B cell (primary cell): Measurements from ENCODE around the gene OR5B12. TPM values are rescaled to one million over a fixed set of nuclear protein-coding genes. Genes with fewer than 3 reads are reported as not detected.

Experiments used
- ATAC-seq: fragments of 200-7000 bp; cut with Tn5 transposase; one replicate; pipeline ENCODE4 v1.10.0; 2021; ENCODE audit warnings: low read depth, mild to moderate bottlenecking, moderate number of reproducible peaks, moderate library complexity
- CTCF ChIA-PET: fragments of 350-600 bp; sonication (Branson Sonifier 250); formaldehyde crosslinking; loops from one replicate; lab custom pipeline; 2021; ENCODE audit warnings: antibody characterized with exemption, inconsistent platforms; lab: Charles Lee
- POLR2A ChIA-PET: fragments of 350-600 bp; sonication (Branson Sonifier 250); formaldehyde crosslinking; loops from one replicate; lab custom pipeline; 2021; ENCODE audit warnings: antibody characterized with exemption; lab: Charles Lee
- DNase-seq: peaks from one replicate; pipeline ENCODE4 v3.0.0; 2013
- H2AFZ ChIP-seq: 2 replicates; pipeline ENCODE4 v1.6.1; 2012; ENCODE audit warnings: mild to moderate bottlenecking, low read depth, low read length; ENCODE audit not compliant: insufficient read depth, poor library complexity, severe bottlenecking
- H3K27ac ChIP-seq, 2 donors: 1 replicate in 1 of 2; 2 replicates in 1 of 2; pipeline ENCODE4 v1.5.1; 2012 to 2013; ENCODE audit warnings: low read length in 2 of 2, mild to moderate bottlenecking in 2 of 2, moderate library complexity in 1 of 2
- H3K27me3 ChIP-seq, 4 experiments: fragments of 200-600 bp in 1 of 4; sonication (generic) in 1 of 4; replicated peaks in 1 of 4; 1 replicate in 2 of 4; 2 replicates in 2 of 4; pipeline versions ENCODE4 v1.6.1 to v1.7.0; 2013 to 2016; ENCODE audit warnings: low read length in 3 of 4, mild to moderate bottlenecking in 2 of 4, mixed read lengths in 1 of 4, moderate library complexity in 1 of 4; ENCODE audit not compliant: insufficient read depth in 4 of 4, control insufficient read depth in 3 of 4; ENCODE audit errors: control extremely low read depth in 1 of 4
- H3K36me3 ChIP-seq, 2 experiments: replicated peaks in 1 of 2; 1 replicate in 1 of 2; 2 replicates in 1 of 2; pipeline versions ENCODE4 v1.6.1 to v1.7.1; 2013; ENCODE audit warnings: low read length in 1 of 2; ENCODE audit not compliant: insufficient read depth in 2 of 2, control insufficient read depth in 1 of 2; ENCODE audit errors: control extremely low read depth in 1 of 2, extremely low read depth in 1 of 2
- H3K4me1 ChIP-seq, 2 donors: fragments of 200-600 bp in 1 of 2; sonication (generic) in 1 of 2; 1 replicate in 1 of 2; 2 replicates in 1 of 2; pipeline versions ENCODE4 v1.5.1 to v1.6.1; 2013 to 2017; ENCODE audit warnings: low read length in 2 of 2; ENCODE audit not compliant: control insufficient read depth in 2 of 2, insufficient read depth in 2 of 2
- H3K4me2 ChIP-seq: replicated peaks from 2 replicates; pipeline ENCODE3; 2012; ENCODE audit warnings: mild to moderate bottlenecking, low read depth, low read length; ENCODE audit not compliant: poor library complexity, severe bottlenecking
- H3K4me3 ChIP-seq, 5 experiments: fragments of 200-600 bp in 1 of 5; sonication (generic) in 1 of 5; 1 replicate in 3 of 5; 2 replicates in 2 of 5; pipeline versions ENCODE4 v1.5.1 to v1.7.0; 2011 to 2016; ENCODE audit warnings: low read length in 4 of 5, mild to moderate bottlenecking in 4 of 5, low read depth in 2 of 5, control low read depth in 1 of 5, moderate library complexity in 1 of 5; ENCODE audit not compliant: insufficient read depth in 1 of 5; ENCODE audit errors: control extremely low read depth in 1 of 5, extremely low read depth in 1 of 5
- H3K79me2 ChIP-seq: fragments of 200-600 bp; sonication (generic); one replicate; pipeline ENCODE4 v1.6.0; 2016; ENCODE audit warnings: low read length; ENCODE audit not compliant: control insufficient read depth, insufficient read depth
- H3K9ac ChIP-seq: fragments of 200-600 bp; sonication (generic); 2 replicates; pipeline ENCODE4 v1.6.1; 2017; ENCODE audit warnings: mild to moderate bottlenecking, low read length, moderate library complexity
- H3K9me3 ChIP-seq, 3 donors: one replicate each; pipeline versions ENCODE4 v1.6.1 to v1.7.1; 2013; ENCODE audit warnings: low read length in 2 of 3; ENCODE audit not compliant: control insufficient read depth in 2 of 3, insufficient read depth in 1 of 3; ENCODE audit errors: control extremely low read depth in 1 of 3
- H4K20me1 ChIP-seq: 2 replicates; pipeline ENCODE4 v1.6.0; 2012; ENCODE audit warnings: mild to moderate bottlenecking, low read length; ENCODE audit not compliant: insufficient read depth, control insufficient read depth, poor library complexity, severe bottlenecking
- H3K27ac Mint-ChIP-seq: one replicate; pipeline ENCODE4 v1.8.0; 2021; ENCODE audit warnings: mixed read lengths
- H3K27me3 Mint-ChIP-seq: one replicate; pipeline ENCODE4 v1.8.0; 2021; ENCODE audit warnings: mixed read lengths
- H3K4me1 Mint-ChIP-seq: one replicate; pipeline ENCODE4 v1.8.0; 2021; ENCODE audit warnings: mixed read lengths
- H3K4me3 Mint-ChIP-seq: one replicate; pipeline ENCODE4 v1.8.0; 2021; ENCODE audit warnings: mixed read lengths
- H3K9me3 Mint-ChIP-seq: one replicate; pipeline ENCODE4 v1.8.0; 2022; ENCODE audit warnings: mixed read lengths; ENCODE audit not compliant: insufficient read depth
- EZH2 ChIP-seq: IDR thresholded peaks from 2 replicates; pipeline ENCODE4 v1.6.1; 2012; ENCODE audit warnings: borderline replicate concordance, low read depth, mild to moderate bottlenecking, moderate library complexity, low read length; ENCODE audit not compliant: insufficient read depth, poor library complexity, severe bottlenecking
- WGBS: methylation state at CpG from one replicate; pipeline ENCODE4 v1.1.5; 2013; ENCODE audit warnings: missing lambda C conversion rate; ENCODE audit not compliant: insufficient coverage; 5-methylcytosine and 5-hydroxymethylcytosine counted together
- intact Hi-C: fragments of 100-400 bp; cut with micrococcal nuclease; formaldehyde crosslinking; loops from one replicate; pipeline ENCODE4 v1.10.0; 2022
- polyA plus RNA-seq: library from polyadenylated mRNA; depleted of rRNA; stranded (reverse); fragments of >200 nt; gene quantifications from 2 replicates; pipeline ENCODE4 v1.2.3, GENCODE V29; 2012
- total RNA-seq, 2 donors: library from RNA; stranded (reverse); fragments of 120-200 nt in 1 of 2; gene quantifications; 1 replicate in 1 of 2; 2 replicates in 1 of 2; pipeline versions ENCODE4 v1.2.3 to v1.2.4, GENCODE V29; 2013 to 2022
- TF ChIP-seq, protein P1 (sequence below): fragments of 200-600 bp; IDR thresholded peaks from one replicate; pipeline ENCODE4 v1.8.0; 2022; ENCODE audit warnings: antibody characterized with exemption, mild to moderate bottlenecking

Gene OR5B12
- total and polyA plus RNA-seq, 2 donors (not counting 1 experiment from before 2014, with no cell fraction given), result not detected

DNA sequence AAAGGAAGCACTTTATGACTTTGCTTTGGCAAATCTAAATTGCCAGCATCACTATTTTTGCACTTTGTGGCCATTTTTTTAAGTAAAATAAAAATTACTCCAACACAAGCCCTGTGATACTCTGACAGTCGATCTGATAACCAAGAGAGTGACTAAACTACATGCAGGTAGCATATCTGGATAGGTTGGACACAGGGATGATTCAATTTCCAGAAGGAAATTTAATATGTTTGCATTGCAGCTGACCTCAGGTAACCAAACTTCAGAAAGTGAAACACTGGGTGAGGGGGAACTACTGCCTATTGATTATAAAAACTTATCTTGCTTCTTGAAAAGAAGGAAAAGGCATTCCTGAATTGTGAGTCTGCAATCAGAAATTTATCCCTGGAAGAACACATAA lies 49.3 kb downstream of the OR5B12 start:
- no peaks in the 10 kb centered on the region for H3K27me3 ChIP-seq
- H3K79me2 ChIP-seq, result no peaks in the 10 kb centered on the region
- H3K9me3 ChIP-seq, result peaks cover 0 to 6% (median 2%) of the 10 kb centered on the region in 3 donors
- H3K4me1 Mint-ChIP-seq, result no peaks in the 10 kb centered on the region
- POLR2A ChIA-PET, result no interaction called here
- H2AFZ ChIP-seq, result no peak overlapping the region
- no peak for DNase-seq
- CTCF ChIA-PET, result no interaction called here
- H3K4me3 ChIP-seq, result no peak overlapping the region
- H3K9me3 Mint-ChIP-seq, result peaks cover 4% of the 10 kb centered on the region
- no CpG with 5 or more reads among the region's 1 CpG for WGBS
- intact Hi-C loops, result no loop called here
- H3K4me1 ChIP-seq, result no peaks in the 10 kb centered on the region
- no peak overlapping the region for H3K4me3 Mint-ChIP-seq
- H3K27ac ChIP-seq, result no peak overlapping the region
- no peak overlapping the region for H3K4me2 ChIP-seq
- ATAC-seq, result no peak
- H3K27me3 Mint-ChIP-seq, result peaks cover 4% of the 10 kb centered on the region
- no peak overlapping the region for H3K27ac Mint-ChIP-seq
- H4K20me1 ChIP-seq, result no peaks in the 10 kb centered on the region
- TF ChIP-seq, protein P1, sequence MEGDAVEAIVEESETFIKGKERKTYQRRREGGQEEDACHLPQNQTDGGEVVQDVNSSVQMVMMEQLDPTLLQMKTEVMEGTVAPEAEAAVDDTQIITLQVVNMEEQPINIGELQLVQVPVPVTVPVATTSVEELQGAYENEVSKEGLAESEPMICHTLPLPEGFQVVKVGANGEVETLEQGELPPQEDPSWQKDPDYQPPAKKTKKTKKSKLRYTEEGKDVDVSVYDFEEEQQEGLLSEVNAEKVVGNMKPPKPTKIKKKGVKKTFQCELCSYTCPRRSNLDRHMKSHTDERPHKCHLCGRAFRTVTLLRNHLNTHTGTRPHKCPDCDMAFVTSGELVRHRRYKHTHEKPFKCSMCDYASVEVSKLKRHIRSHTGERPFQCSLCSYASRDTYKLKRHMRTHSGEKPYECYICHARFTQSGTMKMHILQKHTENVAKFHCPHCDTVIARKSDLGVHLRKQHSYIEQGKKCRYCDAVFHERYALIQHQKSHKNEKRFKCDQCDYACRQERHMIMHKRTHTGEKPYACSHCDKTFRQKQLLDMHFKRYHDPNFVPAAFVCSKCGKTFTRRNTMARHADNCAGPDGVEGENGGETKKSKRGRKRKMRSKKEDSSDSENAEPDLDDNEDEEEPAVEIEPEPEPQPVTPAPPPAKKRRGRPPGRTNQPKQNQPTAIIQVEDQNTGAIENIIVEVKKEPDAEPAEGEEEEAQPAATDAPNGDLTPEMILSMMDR, result no peak
- no peak overlapping the region for H3K9ac ChIP-seq
- H3K36me3 ChIP-seq, result no peaks in the 10 kb centered on the region

DNA sequence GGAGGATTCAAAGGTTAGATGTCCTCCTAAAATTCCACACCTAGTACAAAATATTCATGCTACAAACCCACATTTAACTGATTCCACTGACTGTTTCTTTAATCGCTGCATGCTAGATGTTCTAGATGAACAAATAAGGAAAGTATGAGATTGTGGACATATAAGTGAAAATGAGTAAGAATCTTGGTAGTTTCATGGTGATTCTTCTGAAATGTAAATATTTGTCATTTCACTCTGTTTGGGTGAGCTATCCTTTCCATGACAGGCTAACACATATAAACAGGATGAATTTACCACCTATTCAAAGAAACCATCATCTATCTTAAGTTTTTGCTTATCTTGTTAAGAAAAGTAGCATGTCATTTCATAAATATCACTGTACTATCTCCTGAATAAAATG lies 50.2 kb downstream of the OR5B12 start:
- peaks cover 4% of the 10 kb centered on the region for H3K9me3 Mint-ChIP-seq
- H3K27ac ChIP-seq, result no peak overlapping the region

More for the DNA sequence above, 50.2 kb downstream of the OR5B12 start:
- Histone ChIP-seq H3K4me3 (no peak overlapping the region), H3K79me2 (no peaks in the 10 kb centered on the region), H3K9ac (no peak overlapping the region), H4K20me1 (no peaks in the 10 kb centered on the region), H3K9me3 (peaks cover 0 to 6% (median 2%) of the 10 kb centered on the region in 3 donors), H2AFZ (no peak overlapping the region), H3K27me3 (no peaks in the 10 kb centered on the region), H3K4me1 (no peaks in the 10 kb centered on the region), H3K4me2 (no peak overlapping the region), H3K36me3 (no peaks in the 10 kb centered on the region)
- CTCF ChIA-PET, result no interaction called here
- H3K27me3 Mint-ChIP-seq, result peaks cover 4% of the 10 kb centered on the region
- no peaks in the 10 kb centered on the region for H3K4me1 Mint-ChIP-seq
- intact Hi-C loops, result no loop called here
- TF ChIP-seq EZH2, result no peak
- TF ChIP-seq, protein P1, result no peak
- no peak overlapping the region for H3K27ac Mint-ChIP-seq
- DNase-seq, result no peak
- no peak overlapping the region for H3K4me3 Mint-ChIP-seq
- POLR2A ChIA-PET, result no interaction called here
- WGBS, result no CpG with 5 or more reads among the region's 1 CpG
- no peak for ATAC-seq
